Measurements from ENCODE around the gene MALRD1. TPM values are rescaled to one million over a fixed set of nuclear protein-coding genes. Genes with fewer than 3 reads are reported as not detected.

The MALRD1 gene
- total and polyA plus RNA-seq, 5 donors = 0.58 to 2.7 (median 2.0) TPM

GRCh38 chr10:19710600-19710999, 662.0 kb downstream of the MALRD1 start:
- Histone ChIP-seq H3K4me3 (ENCODE audit: low read length) (no peak overlapping the region), H3K9me3 (ENCODE audit: control insufficient read depth, low read length) (no peaks in the 10 kb centered on the region), H3K4me1 (ENCODE audit: control insufficient read depth, insufficient read depth, low read length) (no peaks in the 10 kb centered on the region), H3K27me3 (ENCODE audit: control insufficient read depth, insufficient read depth) (no peaks in the 10 kb centered on the region), H3K27ac (ENCODE audit: low read length) (no peak overlapping the region)
- DNase-seq = no peak
- no peak for ATAC-seq
- 71% methylated on average over 3 of the region's 3 CpGs for WGBS
- intact Hi-C loops (cut with DNase I) = no loop called here

- no peak for ATAC-seq
- intact Hi-C loops (cut with DNase I) = no loop called here
Observed at GRCh38 chr10:19713159-19713558, 664.6 kb downstream of the MALRD1 start.

GRCh38 chr10:19713800-19714525, 665.4 kb downstream of the MALRD1 start:
- H3K4me3 ChIP-seq (ENCODE audit: low read length) = no peak overlapping the region
- 52% methylated on average over 18 of the region's 18 CpGs for WGBS
- DNase-seq = peak; percentile 37 to 69 (median 67)

More at GRCh38 chr10:19713159-19713558, 664.6 kb downstream of the MALRD1 start:
- Histone ChIP-seq H3K4me1 (ENCODE audit: control insufficient read depth, insufficient read depth, low read length) (no peaks in the 10 kb centered on the region), H3K27ac (ENCODE audit: low read length) (no peak overlapping the region), H3K9me3 (ENCODE audit: control insufficient read depth, low read length) (no peaks in the 10 kb centered on the region), H3K27me3 (ENCODE audit: control insufficient read depth, insufficient read depth) (no peaks in the 10 kb centered on the region), H3K4me3 (ENCODE audit: low read length) (no peak overlapping the region)
- DNase-seq = no peak

GRCh38 chr10:19719284-19719683, 670.7 kb downstream of the MALRD1 start:
- ATAC-seq (no peak), DNase-seq (no peak)
- intact Hi-C loops (cut with DNase I) = no loop called here
- Histone ChIP-seq H3K9me3 (ENCODE audit: control insufficient read depth, low read length) (no peaks in the 10 kb centered on the region), H3K27ac (ENCODE audit: low read length) (no peak overlapping the region), H3K27me3 (ENCODE audit: control insufficient read depth, insufficient read depth) (no peaks in the 10 kb centered on the region), H3K4me1 (ENCODE audit: control insufficient read depth, insufficient read depth, low read length) (no peaks in the 10 kb centered on the region), H3K4me3 (ENCODE audit: low read length) (no peak overlapping the region)
- WGBS = 39% methylated on average over 3 of the region's 3 CpGs

More at GRCh38 chr10:19713800-19714525, 665.4 kb downstream of the MALRD1 start:
- no peak overlapping the region for H3K27ac ChIP-seq (ENCODE audit: low read length)
- H3K9me3 ChIP-seq (ENCODE audit: control insufficient read depth, low read length) = no peaks in the 10 kb centered on the region
- intact Hi-C loops (cut with DNase I) = no loop called here
- no peaks in the 10 kb centered on the region for H3K27me3 ChIP-seq (ENCODE audit: control insufficient read depth, insufficient read depth)
- peak; percentile 45 to 53 for ATAC-seq
- no peaks in the 10 kb centered on the region for H3K4me1 ChIP-seq (ENCODE audit: control insufficient read depth, insufficient read depth, low read length)

GRCh38 chr10:19724287-19724686, 675.7 kb downstream of the MALRD1 start:
- DNase-seq (no peak), ATAC-seq (no peak)
- no peaks in the 10 kb centered on the region for H3K9me3 ChIP-seq (ENCODE audit: control insufficient read depth, low read length)
- H3K4me3 ChIP-seq (ENCODE audit: low read length) = no peak overlapping the region
- H3K27ac ChIP-seq (ENCODE audit: low read length) = no peak overlapping the region
- no peaks in the 10 kb centered on the region for H3K4me1 ChIP-seq (ENCODE audit: control insufficient read depth, insufficient read depth, low read length)
- 61% methylated on average over 1 of the region's 1 CpG for whole genome bisulfite sequencing
- no peaks in the 10 kb centered on the region for H3K27me3 ChIP-seq (ENCODE audit: control insufficient read depth, insufficient read depth)
- intact Hi-C loops (cut with DNase I) = no loop called here

GRCh38 chr10:19728376-19728775, 679.8 kb downstream of the MALRD1 start:
- H3K4me1 ChIP-seq (ENCODE audit: control insufficient read depth, insufficient read depth, low read length) = no peaks in the 10 kb centered on the region
- H3K27me3 ChIP-seq (ENCODE audit: control insufficient read depth, insufficient read depth) = no peaks in the 10 kb centered on the region
- ATAC-seq (no peak), DNase-seq (no peak)
- no peak overlapping the region for H3K4me3 ChIP-seq (ENCODE audit: low read length)
- WGBS = 75% methylated on average over 2 of the region's 2 CpGs
- no peak overlapping the region for H3K27ac ChIP-seq (ENCODE audit: low read length)
- no peaks in the 10 kb centered on the region for H3K9me3 ChIP-seq (ENCODE audit: control insufficient read depth, low read length)
- intact Hi-C loops (cut with DNase I) = no loop called here

- no peak overlapping the region for H3K4me3 ChIP-seq (ENCODE audit: low read length)
- H3K27ac ChIP-seq (ENCODE audit: low read length) = no peak overlapping the region
- H3K27me3 ChIP-seq (ENCODE audit: control insufficient read depth, insufficient read depth) = no peaks in the 10 kb centered on the region
- DNase-seq (no peak), ATAC-seq (no peak)
- intact Hi-C loops (cut with DNase I) = no loop called here
- WGBS = 77% methylated on average over 2 of the region's 2 CpGs
- no peaks in the 10 kb centered on the region for H3K9me3 ChIP-seq (ENCODE audit: control insufficient read depth, low read length)
- no peaks in the 10 kb centered on the region for H3K4me1 ChIP-seq (ENCODE audit: control insufficient read depth, insufficient read depth, low read length)
Observed at GRCh38 chr10:19728964-19729363, 680.4 kb downstream of the MALRD1 start.

- no peak for DNase-seq
- H3K4me1 ChIP-seq (ENCODE audit: control insufficient read depth, insufficient read depth, low read length) = no peaks in the 10 kb centered on the region
- H3K4me3 ChIP-seq (ENCODE audit: low read length) = no peak overlapping the region
- intact Hi-C loops (cut with DNase I) = no loop called here
- no peak overlapping the region for H3K27ac ChIP-seq (ENCODE audit: low read length)
- 85% methylated on average over 2 of the region's 2 CpGs for WGBS
- no peak for ATAC-seq
- no peaks in the 10 kb centered on the region for H3K9me3 ChIP-seq (ENCODE audit: control insufficient read depth, low read length)
- H3K27me3 ChIP-seq (ENCODE audit: control insufficient read depth, insufficient read depth) = no peaks in the 10 kb centered on the region
Observed at GRCh38 chr10:19730167-19730906, 681.7 kb downstream of the MALRD1 start.

GRCh38 chr10:19730907-19731217, 682.3 kb downstream of the MALRD1 start:
- ATAC-seq (no peak), DNase-seq (no peak)
- Histone ChIP-seq H3K27me3 (ENCODE audit: control insufficient read depth, insufficient read depth) (no peaks in the 10 kb centered on the region), H3K4me1 (ENCODE audit: control insufficient read depth, insufficient read depth, low read length) (no peaks in the 10 kb centered on the region), H3K27ac (ENCODE audit: low read length) (no peak overlapping the region), H3K9me3 (ENCODE audit: control insufficient read depth, low read length) (no peaks in the 10 kb centered on the region), H3K4me3 (ENCODE audit: low read length) (no peak overlapping the region)
- intact Hi-C loops (cut with DNase I) = no loop called here

GRCh38 chr10:19731560-19731959, 683.0 kb downstream of the MALRD1 start:
- ATAC-seq = no peak
- 95% methylated on average over 2 of the region's 2 CpGs for WGBS
- DNase-seq = no peak

GRCh38 chr10:19738440-19738839, 689.8 kb downstream of the MALRD1 start:
- no peaks in the 10 kb centered on the region for H3K4me1 ChIP-seq (ENCODE audit: control insufficient read depth, insufficient read depth, low read length)
- WGBS = 98% methylated on average over 1 of the region's 1 CpG
- DNase-seq (no peak), ATAC-seq (no peak)
- H3K4me3 ChIP-seq (ENCODE audit: low read length) = no peak overlapping the region
- no peak overlapping the region for H3K27ac ChIP-seq (ENCODE audit: low read length)
- no peaks in the 10 kb centered on the region for H3K27me3 ChIP-seq (ENCODE audit: control insufficient read depth, insufficient read depth)
- intact Hi-C loops (cut with DNase I) = no loop called here
- H3K9me3 ChIP-seq (ENCODE audit: control insufficient read depth, low read length) = no peaks in the 10 kb centered on the region

More at GRCh38 chr10:19731560-19731959, 683.0 kb downstream of the MALRD1 start:
- intact Hi-C loops (cut with DNase I) = no loop called here
- Histone ChIP-seq H3K27ac (ENCODE audit: low read length) (no peak overlapping the region), H3K27me3 (ENCODE audit: control insufficient read depth, insufficient read depth) (no peaks in the 10 kb centered on the region), H3K4me1 (ENCODE audit: control insufficient read depth, insufficient read depth, low read length) (no peaks in the 10 kb centered on the region), H3K9me3 (ENCODE audit: control insufficient read depth, low read length) (no peaks in the 10 kb centered on the region), H3K4me3 (ENCODE audit: low read length) (no peak overlapping the region)
